Measurements from ENCODE around the gene RAN. TPM values are rescaled to one million over a fixed set of nuclear protein-coding genes. Genes with fewer than 3 reads are reported as not detected.

RAN gene
- total RNA-seq, 1 experiment from 2014 or later, result 1,968 TPM

DNA sequence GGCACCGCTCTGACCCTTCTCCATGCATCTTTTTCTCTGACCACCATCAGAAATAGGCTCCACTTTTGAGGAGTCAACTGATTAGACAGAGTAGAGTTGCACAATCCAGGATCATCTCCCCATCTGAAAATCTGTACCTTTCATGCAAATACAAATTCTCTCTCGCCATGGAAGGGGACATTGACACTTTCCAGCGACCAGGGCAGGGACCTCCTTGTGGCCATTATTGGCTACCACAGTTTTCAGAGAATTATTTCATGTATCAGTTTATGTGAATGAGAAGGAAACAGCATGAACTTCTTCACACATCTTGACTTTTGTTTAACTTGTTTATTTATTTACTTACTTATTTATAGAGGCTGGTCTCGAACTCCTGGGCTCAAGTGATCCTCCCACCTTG is 13.8 kb upstream of the RAN start:
- no CpG with 5 or more reads among the region's 4 CpGs for WGBS (ENCODE audit: extremely low coverage, insufficient read length, low lambda C conversion rate)
- Histone ChIP-seq H3T11ph (ENCODE audit: low read length) (no peak overlapping the region), H2AFZ (ENCODE audit: low read length) (no peak overlapping the region), H3K23me2 (ENCODE audit: insufficient read length, low read depth, low read length, poor library complexity, severe bottlenecking) (no peaks in the 10 kb centered on the region), H2BK120ac (ENCODE audit: low read depth, low read length, poor library complexity, severe bottlenecking) (no peak overlapping the region), H3K23ac (ENCODE audit: insufficient read length, low read depth, low read length) (no peak overlapping the region), H3K27me3 (ENCODE audit: insufficient read depth, low read length) (no peaks in the 10 kb centered on the region), H3K27ac (ENCODE audit: insufficient read length, low read depth, low read length) (no peak overlapping the region), H3K4me2 (ENCODE audit: insufficient read depth, insufficient read length, low read length) (no peak overlapping the region), H2AK5ac (ENCODE audit: insufficient read length, low read length) (no peak overlapping the region), H3K79me1 (ENCODE audit: insufficient read depth, low read depth, low read length, poor library complexity, severe bottlenecking) (no peaks in the 10 kb centered on the region), H3K18ac (ENCODE audit: insufficient read length, low read depth, low read length) (no peak overlapping the region), H2BK5ac (ENCODE audit: insufficient read length, low read length) (no peak overlapping the region), H2BK20ac (ENCODE audit: low read depth, low read length, poor library complexity, severe bottlenecking) (no peak overlapping the region), H4K91ac (ENCODE audit: insufficient read length, low read depth, low read length) (no peak overlapping the region), H3K56ac (ENCODE audit: insufficient read length, low read depth, low read length) (no peak overlapping the region), H3K9me3 (ENCODE audit: control insufficient read depth, low read depth, low read length) (peaks cover 4% of the 10 kb centered on the region), H3K4ac (ENCODE audit: low read depth, low read length) (no peak overlapping the region), H4K5ac (ENCODE audit: insufficient read length, low read depth, low read length) (no peak overlapping the region), H4K20me1 (ENCODE audit: control insufficient read depth, insufficient read depth, insufficient read length) (no peaks in the 10 kb centered on the region), H3K14ac (ENCODE audit: insufficient read depth, low read length) (no peak overlapping the region), H2BK15ac (ENCODE audit: low read depth, low read length) (no peak overlapping the region), H3K4me1 (ENCODE audit: insufficient read depth, low read length) (peaks cover 3% of the 10 kb centered on the region; the same call in 1 of the 2 replicates), H3K9ac (ENCODE audit: extremely low read depth, insufficient read length, low read length) (no peak overlapping the region), H3K79me2 (ENCODE audit: insufficient read depth, low read length) (no peaks in the 10 kb centered on the region), H2BK12ac (ENCODE audit: insufficient read length, low read depth, low read length) (no peak overlapping the region), H4K8ac (replicated peaks; ENCODE audit: insufficient read length, low read depth, low read length) (no peak overlapping the region)
- peaks cover 24 to 26% of the 10 kb centered on the region in 2 experiments for H3K4me1 Mint-ChIP-seq
- TF ChIP-seq, protein P1, sequence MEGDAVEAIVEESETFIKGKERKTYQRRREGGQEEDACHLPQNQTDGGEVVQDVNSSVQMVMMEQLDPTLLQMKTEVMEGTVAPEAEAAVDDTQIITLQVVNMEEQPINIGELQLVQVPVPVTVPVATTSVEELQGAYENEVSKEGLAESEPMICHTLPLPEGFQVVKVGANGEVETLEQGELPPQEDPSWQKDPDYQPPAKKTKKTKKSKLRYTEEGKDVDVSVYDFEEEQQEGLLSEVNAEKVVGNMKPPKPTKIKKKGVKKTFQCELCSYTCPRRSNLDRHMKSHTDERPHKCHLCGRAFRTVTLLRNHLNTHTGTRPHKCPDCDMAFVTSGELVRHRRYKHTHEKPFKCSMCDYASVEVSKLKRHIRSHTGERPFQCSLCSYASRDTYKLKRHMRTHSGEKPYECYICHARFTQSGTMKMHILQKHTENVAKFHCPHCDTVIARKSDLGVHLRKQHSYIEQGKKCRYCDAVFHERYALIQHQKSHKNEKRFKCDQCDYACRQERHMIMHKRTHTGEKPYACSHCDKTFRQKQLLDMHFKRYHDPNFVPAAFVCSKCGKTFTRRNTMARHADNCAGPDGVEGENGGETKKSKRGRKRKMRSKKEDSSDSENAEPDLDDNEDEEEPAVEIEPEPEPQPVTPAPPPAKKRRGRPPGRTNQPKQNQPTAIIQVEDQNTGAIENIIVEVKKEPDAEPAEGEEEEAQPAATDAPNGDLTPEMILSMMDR (conservative IDR thresholded peaks at IDR 0.05), result peak; percentile 52; the same call in 2 of the 3 replicates
- peaks cover 6 to 22% (median 11%) of the 10 kb centered on the region in 3 experiments for H3K36me3 Mint-ChIP-seq (ENCODE audit: insufficient read depth in 1 of 3, low read depth in 3 of 3)
- DNase-seq, result no peak
- no peak overlapping the region for H3K27ac Mint-ChIP-seq
- H3K9me3 Mint-ChIP-seq, result peaks cover 12 to 22% of the 10 kb centered on the region in 2 experiments
- no peak overlapping the region for H3K4me3 Mint-ChIP-seq
- H3K27me3 Mint-ChIP-seq (ENCODE audit: low read depth), result no peaks in the 10 kb centered on the region; the same call in 1 of the 2 replicates
